ENCODE data around the gene EFHD2. TPM values are rescaled to one million over a fixed set of nuclear protein-coding genes. Genes with fewer than 3 reads are reported as not detected.

The EFHD2 gene, protein sequence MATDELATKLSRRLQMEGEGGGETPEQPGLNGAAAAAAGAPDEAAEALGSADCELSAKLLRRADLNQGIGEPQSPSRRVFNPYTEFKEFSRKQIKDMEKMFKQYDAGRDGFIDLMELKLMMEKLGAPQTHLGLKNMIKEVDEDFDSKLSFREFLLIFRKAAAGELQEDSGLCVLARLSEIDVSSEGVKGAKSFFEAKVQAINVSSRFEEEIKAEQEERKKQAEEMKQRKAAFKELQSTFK
- total RNA-seq: 36.3 and 42.2 TPM in 2 replicates

DNA sequence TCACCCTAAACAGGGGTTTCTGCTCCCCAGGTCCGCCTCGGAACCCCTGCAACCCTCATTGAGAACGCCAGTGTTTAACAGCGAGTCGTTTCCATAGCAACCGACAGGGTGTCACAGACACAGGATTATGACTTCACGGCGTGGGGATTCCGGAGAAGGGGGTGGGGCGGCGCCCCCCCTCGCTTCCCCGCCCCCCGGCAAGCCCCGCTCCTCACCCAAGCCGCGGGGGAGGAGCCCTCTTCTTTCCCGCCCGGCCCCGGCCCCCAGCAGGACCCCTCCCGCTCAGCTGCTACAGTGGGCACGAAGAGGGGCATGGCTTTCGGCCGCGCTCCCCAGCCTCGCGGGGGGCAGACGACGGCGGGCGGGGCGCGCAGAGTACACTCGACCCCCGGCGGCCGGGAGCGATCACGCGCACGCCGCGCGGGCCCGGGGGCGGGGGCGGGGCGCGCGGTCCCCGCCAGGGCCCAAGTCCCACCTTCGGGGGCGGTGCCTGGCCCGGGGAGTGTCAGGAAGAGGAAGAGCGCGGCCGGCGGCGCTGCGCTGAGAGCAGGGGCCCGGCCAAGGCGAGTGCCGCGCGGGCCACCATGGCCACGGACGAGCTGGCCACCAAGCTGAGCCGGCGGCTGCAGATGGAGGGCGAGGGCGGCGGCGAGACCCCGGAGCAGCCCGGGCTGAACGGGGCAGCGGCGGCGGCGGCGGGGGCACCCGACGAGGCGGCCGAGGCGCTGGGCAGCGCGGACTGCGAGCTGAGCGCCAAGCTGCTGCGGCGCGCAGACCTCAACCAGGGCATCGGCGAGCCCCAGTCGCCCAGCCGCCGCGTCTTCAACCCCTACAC lies at the start of gene EFHD2:
Gene EFHD2, plus strand, starts transcription at position 501 of the 835 bp plus-strand sequence. Its CDS starts 84 bp downstream, at position 585.
- DNase-seq (ENCODE audit: low read depth): peak; percentile 68
- TF ChIP-seq, protein P1, sequence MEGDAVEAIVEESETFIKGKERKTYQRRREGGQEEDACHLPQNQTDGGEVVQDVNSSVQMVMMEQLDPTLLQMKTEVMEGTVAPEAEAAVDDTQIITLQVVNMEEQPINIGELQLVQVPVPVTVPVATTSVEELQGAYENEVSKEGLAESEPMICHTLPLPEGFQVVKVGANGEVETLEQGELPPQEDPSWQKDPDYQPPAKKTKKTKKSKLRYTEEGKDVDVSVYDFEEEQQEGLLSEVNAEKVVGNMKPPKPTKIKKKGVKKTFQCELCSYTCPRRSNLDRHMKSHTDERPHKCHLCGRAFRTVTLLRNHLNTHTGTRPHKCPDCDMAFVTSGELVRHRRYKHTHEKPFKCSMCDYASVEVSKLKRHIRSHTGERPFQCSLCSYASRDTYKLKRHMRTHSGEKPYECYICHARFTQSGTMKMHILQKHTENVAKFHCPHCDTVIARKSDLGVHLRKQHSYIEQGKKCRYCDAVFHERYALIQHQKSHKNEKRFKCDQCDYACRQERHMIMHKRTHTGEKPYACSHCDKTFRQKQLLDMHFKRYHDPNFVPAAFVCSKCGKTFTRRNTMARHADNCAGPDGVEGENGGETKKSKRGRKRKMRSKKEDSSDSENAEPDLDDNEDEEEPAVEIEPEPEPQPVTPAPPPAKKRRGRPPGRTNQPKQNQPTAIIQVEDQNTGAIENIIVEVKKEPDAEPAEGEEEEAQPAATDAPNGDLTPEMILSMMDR (IDR thresholded peaks at IDR 0.05; ENCODE audit: insufficient read depth, low read depth, low read length): no peak
- H3K4me3 ChIP-seq (ENCODE audit: low read depth, low read length): peak within 1 kb of the TSS; percentile 82

DNA sequence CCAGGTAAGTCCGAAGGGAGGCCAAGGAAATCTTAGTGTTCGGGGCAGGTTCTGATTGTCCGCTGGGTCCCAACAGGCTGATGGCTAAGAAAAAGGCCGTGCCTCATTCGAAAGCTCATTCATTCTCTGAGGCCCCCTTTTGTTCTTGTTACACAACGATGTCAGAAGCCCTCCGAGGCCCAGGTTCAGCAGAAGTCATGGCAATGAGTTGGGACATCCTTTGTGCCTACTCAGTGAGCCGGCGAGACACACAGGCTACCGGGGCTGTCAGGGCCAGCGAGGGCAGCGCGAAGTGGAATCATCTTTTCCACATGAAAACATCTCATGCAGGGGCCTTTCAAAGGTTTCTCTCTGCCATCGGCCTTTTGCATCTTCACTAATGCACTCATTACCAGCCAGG lies 49.0 kb upstream of the EFHD2 start:
- no peak overlapping the region for H3K4me3 ChIP-seq (ENCODE audit: low read depth, low read length)
- DNase-seq (ENCODE audit: low read depth): no peak
- TF ChIP-seq, protein P1 (IDR thresholded peaks at IDR 0.05; ENCODE audit: insufficient read depth, low read depth, low read length): no peak

DNA sequence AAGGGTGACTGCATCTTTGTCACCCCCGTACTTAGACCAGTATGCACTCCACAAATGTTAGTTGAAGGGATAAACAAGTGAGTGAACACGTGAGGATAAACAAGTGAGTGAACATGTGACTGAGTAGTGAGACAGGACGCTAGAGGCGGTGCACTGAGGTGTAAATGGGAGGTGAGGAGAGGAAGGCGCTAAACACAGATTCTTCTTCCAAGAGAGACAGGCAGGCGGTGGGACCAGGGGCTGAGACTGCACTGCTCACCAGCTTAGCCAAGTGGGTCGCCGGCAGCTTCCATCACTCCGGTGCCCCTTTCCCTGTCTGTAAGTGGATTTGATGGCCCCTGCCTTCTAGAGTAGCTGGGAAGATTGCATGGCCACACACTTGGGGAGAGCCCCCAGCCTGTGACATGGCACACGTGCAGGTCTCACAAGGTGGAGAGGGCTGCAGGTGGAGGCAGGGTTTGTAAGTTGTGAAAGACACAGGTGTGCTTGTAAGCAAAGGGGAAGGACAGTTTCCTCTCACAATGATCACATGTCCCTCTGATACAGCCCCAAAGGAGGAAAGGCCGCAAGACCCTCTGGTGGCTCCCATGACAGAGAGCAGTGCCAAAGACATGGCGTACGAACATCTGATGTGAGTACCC lies 47.5 kb upstream of the EFHD2 start:
- DNase-seq (ENCODE audit: low read depth): no peak
- no peak overlapping the region for H3K4me3 ChIP-seq (ENCODE audit: low read depth, low read length)
- TF ChIP-seq, protein P1 (IDR thresholded peaks at IDR 0.05; ENCODE audit: insufficient read depth, low read depth, low read length): no peak

DNA sequence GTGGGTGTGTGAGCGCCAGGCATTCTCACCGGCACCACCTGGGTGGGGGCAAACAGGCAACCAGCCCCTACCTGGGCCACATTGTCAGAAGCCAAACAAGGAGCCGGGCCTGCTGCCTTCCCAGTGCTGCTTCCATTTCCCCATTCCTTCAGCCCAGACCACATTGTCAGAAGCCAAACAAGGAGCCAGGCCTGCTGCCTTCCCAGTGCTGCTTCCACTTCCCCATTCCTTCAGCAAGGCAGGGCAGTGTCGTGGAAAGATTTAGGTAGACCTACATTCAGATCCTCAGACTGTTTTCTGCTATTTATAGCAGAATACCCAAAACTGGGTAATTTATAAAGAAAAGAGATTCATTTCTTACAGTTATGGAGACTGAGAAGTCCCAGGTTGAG lies 47.0 kb upstream of the EFHD2 start:
- DNase-seq (ENCODE audit: low read depth): no peak
- H3K4me3 ChIP-seq (ENCODE audit: low read depth, low read length): no peak overlapping the region
- TF ChIP-seq, protein P1 (IDR thresholded peaks at IDR 0.05; ENCODE audit: insufficient read depth, low read depth, low read length): no peak

DNA sequence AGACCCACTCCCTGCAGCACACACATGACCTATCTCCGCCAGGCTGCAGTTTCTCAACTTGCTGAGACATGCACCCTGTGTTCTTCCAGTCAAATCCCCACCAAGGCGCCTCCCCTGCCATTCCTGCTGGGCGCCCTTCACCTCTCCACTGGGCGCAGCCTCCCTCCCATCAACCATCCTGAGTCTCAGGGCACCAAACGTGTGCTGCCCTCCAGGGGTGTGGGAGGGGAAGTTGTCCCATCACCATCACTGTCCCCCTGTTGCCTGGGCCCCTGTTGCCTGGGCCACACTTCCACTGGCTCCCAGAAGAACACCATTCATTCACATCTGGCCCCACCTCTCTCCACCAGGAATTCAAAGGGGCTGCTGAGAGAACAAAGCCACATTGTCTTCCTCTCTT lies 44.9 kb upstream of the EFHD2 start:
- H3K4me3 ChIP-seq (ENCODE audit: low read depth, low read length): no peak overlapping the region
- DNase-seq (ENCODE audit: low read depth): no peak
- TF ChIP-seq, protein P1 (IDR thresholded peaks at IDR 0.05; ENCODE audit: insufficient read depth, low read depth, low read length): peak; percentile 18

DNA sequence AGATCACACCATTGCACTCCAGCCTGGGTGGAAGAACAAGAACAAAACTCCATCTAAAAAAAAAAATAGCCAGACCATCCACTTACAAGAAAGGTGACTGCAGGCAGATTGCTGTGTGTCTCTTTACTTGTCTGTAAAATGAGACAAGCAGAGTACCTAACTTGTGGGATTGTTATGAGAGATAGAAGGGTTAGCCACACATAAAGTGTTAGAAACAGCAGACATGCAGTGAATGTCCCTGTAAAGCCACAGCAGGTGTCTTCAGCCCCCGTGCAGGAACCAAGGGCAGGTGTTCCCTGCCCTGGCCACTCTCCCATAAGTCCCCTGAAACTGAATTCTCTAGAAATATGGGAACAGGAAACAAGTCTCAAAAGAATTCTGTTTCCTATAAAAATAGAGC lies 40.8 kb upstream of the EFHD2 start:
- TF ChIP-seq, protein P1 (IDR thresholded peaks at IDR 0.05; ENCODE audit: insufficient read depth, low read depth, low read length): no peak
- no peak overlapping the region for H3K4me3 ChIP-seq (ENCODE audit: low read depth, low read length)
- no peak for DNase-seq (ENCODE audit: low read depth)
